Gastroesophageal sphincter (tissue), 2 donors: Measurements from ENCODE around the gene RESF1.

Source experiments
- POLR2A ChIP-seq, 2 donors: fragments of 450-650 bp; IDR thresholded peaks; one replicate each; pipeline ENCODE4 v1.6.1; 2017; ENCODE audit warnings: antibody characterized with exemption in 2 of 2, mild to moderate bottlenecking in 2 of 2, moderate library complexity in 1 of 2
- POLR2AphosphoS5 ChIP-seq: sonication (generic); formaldehyde crosslinking; IDR thresholded peaks from one replicate; pipeline ENCODE4 v1.6.1; 2017; ENCODE audit warnings: antibody characterized with exemption

DNA sequence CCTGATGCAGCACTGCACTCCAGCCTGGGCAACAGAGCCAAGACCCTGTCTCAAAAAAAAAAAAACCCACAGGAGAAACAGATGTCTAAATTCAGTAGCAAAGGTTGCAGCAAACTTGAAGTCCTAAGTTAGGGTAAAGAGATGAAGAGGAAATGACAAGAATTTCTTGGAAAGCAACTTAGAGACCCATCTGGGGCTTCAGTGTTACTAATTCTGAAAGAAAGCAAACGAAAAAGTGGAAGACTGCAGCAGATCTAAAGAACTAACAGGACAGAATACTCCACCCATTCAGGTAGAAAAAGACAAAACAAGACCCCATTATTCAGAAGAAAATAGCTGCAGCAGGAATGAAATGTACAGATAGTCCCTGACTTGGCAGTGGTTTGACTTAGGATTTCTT, 31.9 kb downstream of the RESF1 start:
- no peak for TF ChIP-seq POLR2AphosphoS5
- no peak for TF ChIP-seq POLR2A (IDR thresholded peaks at IDR 0.05)
